HG03565 (cell line): ENCODE results near the gene ASTN2.
"Not testable (repeated sequence)": the region's sequence is repeated elsewhere in the genome, so short reads cannot be mapped to it uniquely, and the experiment has no call there.

Experiments used
- ATAC-seq: cut with Tn5 transposase; IDR thresholded peaks from one replicate; pipeline ENCODE4 v1.9.1; 2021; ENCODE audit warnings: mild to moderate bottlenecking, moderate library complexity; ENCODE audit not compliant: unreplicated experiment

The ASTN2 gene

GRCh38 chr9:116935149-116935897 lies 479.5 kb downstream of the ASTN2 start:
- ATAC-seq, result peak; percentile 53

- ATAC-seq, result no peak
Observed at GRCh38 chr9:116934131-116934530, 480.7 kb downstream of the ASTN2 start.

GRCh38 chr9:116933251-116933650 lies 481.6 kb downstream of the ASTN2 start:
- ATAC-seq, result no peak

GRCh38 chr9:116929621-116930020 lies 485.2 kb downstream of the ASTN2 start:
- ATAC-seq, result no peak

GRCh38 chr9:116928884-116929283 lies 486.0 kb downstream of the ASTN2 start:
- no peak for ATAC-seq

- ATAC-seq, result no peak
Observed at GRCh38 chr9:116928289-116928688, 486.6 kb downstream of the ASTN2 start.

GRCh38 chr9:116927726-116928125 lies 487.1 kb downstream of the ASTN2 start:
- ATAC-seq, result no peak

GRCh38 chr9:116925121-116925520 lies 489.7 kb downstream of the ASTN2 start:
- no peak for ATAC-seq

- ATAC-seq, result no peak
Observed at GRCh38 chr9:116924462-116925110, 490.3 kb downstream of the ASTN2 start.

GRCh38 chr9:116917895-116918508 lies 496.9 kb downstream of the ASTN2 start:
- not testable (repeated sequence) for ATAC-seq

GRCh38 chr9:116913536-116913935 lies 501.3 kb downstream of the ASTN2 start:
- ATAC-seq, result no peak

GRCh38 chr9:116910201-116910600 lies 504.7 kb downstream of the ASTN2 start:
- ATAC-seq, result no peak

- no peak for ATAC-seq
Observed at GRCh38 chr9:116907989-116908388, 506.9 kb downstream of the ASTN2 start.

GRCh38 chr9:116905171-116905588 lies 509.7 kb downstream of the ASTN2 start:
- ATAC-seq, result no peak

GRCh38 chr9:116904165-116904564 lies 510.7 kb downstream of the ASTN2 start:
- ATAC-seq, result no peak

GRCh38 chr9:116901260-116901659 lies 513.6 kb downstream of the ASTN2 start:
- ATAC-seq, result no peak

GRCh38 chr9:116900543-116900942 lies 514.3 kb downstream of the ASTN2 start:
- no peak for ATAC-seq

- no peak for ATAC-seq
Observed at GRCh38 chr9:116900007-116900367, 514.9 kb downstream of the ASTN2 start.

- no peak for ATAC-seq
Observed at GRCh38 chr9:116899337-116900006, 515.4 kb downstream of the ASTN2 start.

- ATAC-seq, result not testable (repeated sequence)
Observed at GRCh38 chr9:116898131-116898530, 516.7 kb downstream of the ASTN2 start.

- no peak for ATAC-seq
Observed at GRCh38 chr9:116897201-116897600, 517.7 kb downstream of the ASTN2 start.

GRCh38 chr9:116895961-116896360 lies 518.9 kb downstream of the ASTN2 start:
- no peak for ATAC-seq
